WERI-Rb-1 (cell line): ENCODE measurements around the gene CABLES2.

Source experiments
- DNase-seq: peaks from one replicate; pipeline ENCODE4 v3.0.0-alpha.2; 2020
- H3K27ac ChIP-seq: fragments of 250-450 bp; sonication (Bioruptor Pico); 2 replicates; pipeline ENCODE4 v1.5.1; 2020; ENCODE audit warnings: mild to moderate bottlenecking, moderate library complexity
- H3K27me3 ChIP-seq: fragments of 250-450 bp; sonication (Bioruptor Pico); 2 replicates; pipeline ENCODE4 v1.5.1; 2021; ENCODE audit warnings: mild to moderate bottlenecking, low read depth, moderate library complexity; ENCODE audit not compliant: insufficient read depth, severe bottlenecking
- H3K36me3 ChIP-seq: fragments of 250-450 bp; sonication (Bioruptor Pico); 2 replicates; pipeline ENCODE4 v1.5.1; 2020; ENCODE audit warnings: mild to moderate bottlenecking, moderate library complexity
- H3K4me3 ChIP-seq: 2 replicates; pipeline ENCODE4 v1.5.1; 2011; ENCODE audit warnings: low read depth, mild to moderate bottlenecking, control low read depth, low read length
- H3K9me3 ChIP-seq: fragments of 250-450 bp; sonication (Bioruptor Pico); 2 replicates; pipeline ENCODE4 v1.5.1; 2021; ENCODE audit warnings: mild to moderate bottlenecking, moderate library complexity; ENCODE audit not compliant: severe bottlenecking
- TF ChIP-seq, protein P1 (sequence below): IDR thresholded peaks from 2 replicates; pipeline ENCODE4 v1.5.1; 2011; ENCODE audit warnings: low read depth, mild to moderate bottlenecking, control low read depth, inconsistent platforms, low read length

CABLES2 gene

DNA sequence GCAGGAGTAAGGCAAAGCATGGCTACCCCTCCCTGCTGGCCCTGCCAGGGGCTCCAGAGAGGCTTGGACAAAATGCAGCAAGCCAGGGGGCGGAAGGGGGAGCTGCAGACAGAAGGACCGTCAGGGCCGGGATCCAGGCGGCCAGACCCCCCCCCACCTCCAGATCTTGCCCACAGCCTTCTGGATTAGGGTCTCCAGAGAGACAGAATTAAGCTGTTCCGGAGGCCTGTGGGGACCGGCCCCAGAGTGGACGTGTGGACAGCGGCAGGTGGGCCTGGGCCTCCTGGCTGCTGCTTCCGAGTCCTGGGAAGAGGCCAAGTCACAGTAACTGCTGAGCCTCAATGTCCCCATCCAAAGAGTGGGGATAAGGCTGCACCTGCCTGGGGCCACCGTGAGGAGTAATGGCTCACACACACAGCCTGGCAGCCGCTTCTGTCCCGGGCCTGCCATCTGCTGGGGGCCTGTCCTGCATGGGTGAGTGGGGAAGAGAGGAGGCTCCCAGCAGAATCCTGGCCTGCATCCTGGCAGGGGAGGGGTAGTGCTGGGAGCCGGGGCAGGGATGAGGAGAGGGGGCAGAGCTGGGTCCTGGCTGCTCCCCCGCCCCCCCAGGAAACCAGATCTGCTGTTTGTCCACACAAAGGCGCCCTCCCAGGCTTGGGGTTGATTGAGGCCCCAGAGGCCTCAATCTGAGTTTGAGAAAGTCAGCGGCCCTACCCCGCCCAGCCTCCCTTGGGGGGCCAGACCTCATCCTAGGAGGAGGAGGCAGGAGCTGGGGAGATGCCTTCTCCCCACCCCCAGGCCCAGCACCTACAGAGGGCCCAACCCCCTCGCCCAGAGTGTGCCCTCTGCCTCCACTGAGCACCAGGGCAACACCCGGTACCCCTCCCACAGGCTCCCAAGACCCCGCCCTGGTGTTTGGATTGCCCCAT lies 43.8 kb downstream of the CABLES2 start:
- Histone ChIP-seq H3K9me3 (no peaks in the 10 kb centered on the region), H3K27ac (peak overlapping the region; percentile 93), H3K27me3 (no peaks in the 10 kb centered on the region), H3K4me3 (no peak overlapping the region), H3K36me3 (peaks cover 34% of the 10 kb centered on the region)
- TF ChIP-seq, protein P1, sequence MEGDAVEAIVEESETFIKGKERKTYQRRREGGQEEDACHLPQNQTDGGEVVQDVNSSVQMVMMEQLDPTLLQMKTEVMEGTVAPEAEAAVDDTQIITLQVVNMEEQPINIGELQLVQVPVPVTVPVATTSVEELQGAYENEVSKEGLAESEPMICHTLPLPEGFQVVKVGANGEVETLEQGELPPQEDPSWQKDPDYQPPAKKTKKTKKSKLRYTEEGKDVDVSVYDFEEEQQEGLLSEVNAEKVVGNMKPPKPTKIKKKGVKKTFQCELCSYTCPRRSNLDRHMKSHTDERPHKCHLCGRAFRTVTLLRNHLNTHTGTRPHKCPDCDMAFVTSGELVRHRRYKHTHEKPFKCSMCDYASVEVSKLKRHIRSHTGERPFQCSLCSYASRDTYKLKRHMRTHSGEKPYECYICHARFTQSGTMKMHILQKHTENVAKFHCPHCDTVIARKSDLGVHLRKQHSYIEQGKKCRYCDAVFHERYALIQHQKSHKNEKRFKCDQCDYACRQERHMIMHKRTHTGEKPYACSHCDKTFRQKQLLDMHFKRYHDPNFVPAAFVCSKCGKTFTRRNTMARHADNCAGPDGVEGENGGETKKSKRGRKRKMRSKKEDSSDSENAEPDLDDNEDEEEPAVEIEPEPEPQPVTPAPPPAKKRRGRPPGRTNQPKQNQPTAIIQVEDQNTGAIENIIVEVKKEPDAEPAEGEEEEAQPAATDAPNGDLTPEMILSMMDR, result peak; percentile 29; the same call in 1 of the 2 replicates
- peak; percentile 82 for DNase-seq

DNA sequence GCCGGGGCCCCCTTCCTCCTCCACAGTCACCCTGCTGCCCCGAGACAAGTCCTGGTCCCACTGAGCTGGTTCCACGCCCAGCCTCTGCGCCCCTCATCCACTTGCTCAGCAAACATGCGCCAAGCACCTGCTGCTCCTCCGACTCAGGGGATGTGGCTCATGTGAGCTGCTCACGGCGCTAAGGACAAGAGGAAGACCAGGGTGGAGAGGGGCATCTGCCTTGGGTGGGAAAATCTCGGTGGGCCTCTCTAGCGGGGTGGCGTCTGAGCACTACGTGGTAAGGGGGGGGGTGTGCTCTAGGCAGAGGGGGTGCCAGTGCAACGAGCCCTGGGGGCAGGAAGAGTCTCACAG lies 44.5 kb downstream of the CABLES2 start:
- H3K9me3 ChIP-seq, result no peaks in the 10 kb centered on the region
- TF ChIP-seq, protein P1, result no peak
- no peak overlapping the region for H3K4me3 ChIP-seq
- H3K27me3 ChIP-seq, result no peaks in the 10 kb centered on the region
- peak; percentile 9 for DNase-seq
- peak overlapping the region; percentile 93 for H3K27ac ChIP-seq
- H3K36me3 ChIP-seq, result peaks cover 38% of the 10 kb centered on the region

DNA sequence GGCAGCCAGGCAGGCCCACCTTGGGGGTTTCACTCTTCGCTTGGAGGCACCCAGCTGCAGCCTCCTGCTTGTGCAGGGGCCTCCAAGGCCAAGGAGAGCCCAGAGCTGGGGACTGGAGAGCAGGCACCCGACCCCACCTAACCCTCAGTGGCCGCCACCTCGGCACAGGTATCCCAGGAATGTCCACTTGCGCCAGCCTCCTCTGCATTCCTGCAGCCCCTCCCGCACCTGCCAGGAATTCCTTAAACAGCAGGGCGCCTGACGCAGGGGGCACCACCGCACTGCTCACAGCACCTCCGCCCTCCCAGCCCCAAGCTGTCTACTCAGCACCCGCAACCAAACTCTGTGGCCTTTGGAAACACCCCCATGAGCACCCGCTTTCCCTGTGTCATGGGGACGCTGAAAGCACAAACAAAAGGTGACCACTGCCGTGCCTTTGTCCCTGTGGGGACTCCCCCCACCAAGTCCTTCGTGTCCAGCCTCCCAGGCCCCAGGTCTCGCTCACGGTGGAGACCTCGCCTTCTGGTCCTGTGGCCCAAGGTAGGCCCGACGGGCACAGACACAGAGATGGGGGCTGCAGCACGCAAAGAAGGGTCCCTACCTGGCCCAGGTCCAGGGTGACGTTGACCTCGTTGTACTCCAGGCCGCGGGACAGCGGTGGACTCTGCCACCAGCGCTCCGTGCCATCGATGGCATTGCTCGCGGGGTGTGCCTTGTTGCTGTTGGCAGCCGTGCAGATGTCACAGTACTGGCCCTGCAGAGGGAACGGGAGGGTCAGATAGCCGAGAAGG lies 45.1 kb downstream of the CABLES2 start:
- Histone ChIP-seq H3K4me3 (no peak overlapping the region), H3K27me3 (no peaks in the 10 kb centered on the region), H3K27ac (peak overlapping the region; percentile 93), H3K9me3 (no peaks in the 10 kb centered on the region), H3K36me3 (peaks cover 38% of the 10 kb centered on the region)
- TF ChIP-seq, protein P1, result no peak
- no peak for DNase-seq

DNA sequence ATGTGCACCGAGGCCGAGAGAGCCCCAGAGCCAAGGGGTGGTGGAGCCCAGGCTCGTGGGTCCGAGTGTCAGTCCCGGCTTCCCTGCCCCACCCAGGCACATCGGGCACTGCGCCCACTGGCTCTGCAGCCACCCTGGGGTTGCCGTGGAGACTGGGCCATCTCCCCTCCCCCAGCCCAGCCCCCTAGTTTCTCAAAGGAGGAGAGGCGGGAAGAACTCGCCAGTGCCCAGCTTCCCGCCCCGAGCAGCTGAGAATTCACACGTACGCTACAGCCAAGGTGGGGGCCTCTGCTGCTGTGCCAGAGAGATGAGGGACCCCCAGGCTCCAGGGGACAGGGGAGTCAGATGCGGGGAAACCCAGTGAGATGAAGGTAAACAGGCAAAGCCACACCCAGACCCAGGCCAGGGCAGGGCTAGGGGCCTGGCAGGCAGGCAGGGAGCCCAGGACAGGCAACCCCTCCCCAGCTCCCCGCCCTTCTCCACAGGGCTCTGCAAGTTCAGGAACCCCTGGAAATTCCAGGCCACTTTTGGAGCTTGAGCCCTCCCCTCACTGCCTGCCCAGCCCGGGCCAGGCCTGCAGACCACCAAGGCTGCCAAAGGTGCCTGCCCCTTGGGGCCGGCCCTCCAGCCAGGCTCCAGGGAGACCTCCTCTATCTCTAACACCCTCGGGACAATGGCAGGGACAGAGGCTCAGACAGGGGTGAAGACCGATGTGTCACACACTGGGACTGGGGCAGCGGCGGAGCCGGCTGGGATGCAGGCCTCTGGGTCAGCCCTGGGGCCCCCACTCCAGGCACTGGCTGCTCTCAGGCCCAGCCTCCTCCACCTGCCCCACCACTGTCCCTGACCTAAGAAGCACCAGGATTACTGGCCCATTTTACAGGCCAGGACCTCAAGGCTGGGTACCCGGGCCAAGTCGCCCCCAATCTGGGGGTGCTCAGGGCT lies 46.0 kb downstream of the CABLES2 start:
- TF ChIP-seq, protein P1, result no peak
- no peak overlapping the region for H3K4me3 ChIP-seq
- H3K27ac ChIP-seq, result no peak overlapping the region
- peak; percentile 8 for DNase-seq
- no peaks in the 10 kb centered on the region for H3K27me3 ChIP-seq
- H3K9me3 ChIP-seq, result no peaks in the 10 kb centered on the region
- peaks cover 38% of the 10 kb centered on the region for H3K36me3 ChIP-seq

DNA sequence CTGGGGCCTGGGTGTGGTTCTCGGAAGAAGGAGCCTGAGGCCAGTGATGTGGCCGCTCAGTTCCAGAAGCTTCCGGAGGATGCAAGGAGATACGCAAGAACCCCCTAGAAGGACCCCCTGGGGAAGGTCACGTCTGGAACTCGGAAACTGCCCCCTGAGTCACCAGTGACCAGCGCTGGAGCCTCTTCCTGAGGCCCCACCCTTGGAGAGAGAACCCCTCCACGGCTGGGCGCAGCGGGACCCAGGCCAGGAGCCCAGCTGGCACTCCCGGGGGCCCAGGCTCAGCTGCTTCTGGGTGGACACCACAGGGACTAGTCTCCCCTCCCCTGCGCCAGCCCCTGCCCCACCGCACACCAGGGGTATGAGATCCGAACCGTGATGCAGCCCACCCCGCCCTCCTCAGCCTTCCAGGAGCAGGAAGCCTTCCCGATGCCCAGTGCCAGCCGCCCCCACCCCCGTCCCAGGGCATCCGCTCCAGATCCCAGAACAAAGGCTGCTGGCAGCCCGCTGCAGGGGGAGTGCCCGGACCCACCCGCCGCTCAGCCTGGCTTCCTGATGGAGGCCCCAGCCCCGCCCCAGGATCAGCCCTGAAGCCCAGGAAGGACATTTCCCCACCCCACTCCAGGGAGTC lies 47.5 kb downstream of the CABLES2 start:
- Histone ChIP-seq H3K36me3 (peaks cover 46% of the 10 kb centered on the region), H3K4me3 (no peak overlapping the region), H3K27ac (peak overlapping the region; percentile 95), H3K27me3 (no peaks in the 10 kb centered on the region), H3K9me3 (no peaks in the 10 kb centered on the region)
- TF ChIP-seq, protein P1, result no peak
- no peak for DNase-seq
